OCI-LY7 (cell line): ENCODE results near the gene ZBTB3. TPM values are rescaled to one million over a fixed set of nuclear protein-coding genes. Genes with fewer than 3 reads are reported as not detected.
"Not testable (repeated sequence)": the region's sequence is repeated elsewhere in the genome, so short reads cannot be mapped to it uniquely, and the experiment has no call there.

Experiments used
- BruUV-seq: library from RNA; stranded (reverse); fragments of 400-500 nt; replicated peaks from 2 replicates; lab custom pipeline; 2021; lab: Mats Ljungman, UMichigan
- CTCF ChIA-PET: fragments of 300-600 bp; sonication (Branson Sonifier 250); formaldehyde crosslinking; loops from one replicate; lab custom pipeline; 2022; ENCODE audit warnings: antibody characterized with exemption; ENCODE audit not compliant: unreplicated experiment; lab: Charles Lee
- POLR2A ChIA-PET: fragments of 300-600 bp; sonication (Branson Sonifier 250); formaldehyde crosslinking; loops from one replicate; lab custom pipeline; 2022; ENCODE audit warnings: antibody characterized with exemption; lab: Charles Lee
- DNase-seq: peaks from one replicate; pipeline ENCODE4 v3.0.0-alpha.2; 2015; ENCODE audit warnings: low spot score
- H2AFZ ChIP-seq: fragments of 200-600 bp; sonication (generic), shearing (Covaris generic); 2 replicates; pipeline ENCODE4 v1.6.1; 2014; ENCODE audit warnings: mild to moderate bottlenecking, antibody characterized with exemption, low read length, moderate library complexity
- H3K27ac ChIP-seq: fragments of 200-600 bp; sonication (generic); 2 replicates; pipeline ENCODE4 v1.5.1; 2014; ENCODE audit warnings: mixed run types, low read depth, mild to moderate bottlenecking, moderate library complexity, low read length, inconsistent platforms; ENCODE audit not compliant: poor library complexity, severe bottlenecking
- H3K36me3 ChIP-seq: fragments of 200-600 bp; sonication (generic); 2 replicates; pipeline ENCODE4 v1.6.1; 2014; ENCODE audit warnings: mild to moderate bottlenecking, antibody characterized with exemption, low read length, moderate library complexity, mixed read lengths; ENCODE audit not compliant: insufficient read depth
- H3K4me1 ChIP-seq: fragments of 200-600 bp; sonication (generic); 2 replicates; pipeline ENCODE4 v1.5.1; 2014; ENCODE audit warnings: mild to moderate bottlenecking, low read length; ENCODE audit not compliant: insufficient read depth, poor library complexity, severe bottlenecking
- H3K4me2 ChIP-seq: fragments of 200-600 bp; sonication (generic); 2 replicates; pipeline ENCODE4 v1.6.1; 2014; ENCODE audit warnings: mild to moderate bottlenecking, low read length
- H3K4me3 ChIP-seq: fragments of 200-600 bp; sonication (generic); 2 replicates; pipeline ENCODE4 v1.5.1; 2014; ENCODE audit warnings: mild to moderate bottlenecking, low read depth, low read length; ENCODE audit not compliant: poor library complexity, severe bottlenecking
- H3K79me2 ChIP-seq: fragments of 200-600 bp; sonication (generic); 2 replicates; pipeline ENCODE4 v1.6.1; 2016; ENCODE audit warnings: low read depth, mild to moderate bottlenecking, low read length, moderate library complexity, mixed read lengths; ENCODE audit not compliant: insufficient read depth
- H3K9me2 ChIP-seq: fragments of 200-600 bp; sonication (generic); 2 replicates; pipeline ENCODE4 v1.6.1; 2016; ENCODE audit warnings: mild to moderate bottlenecking, low read length, mixed read lengths; ENCODE audit not compliant: insufficient read depth
- H3K9me3 ChIP-seq: fragments of 200-600 bp; sonication (generic); 2 replicates; pipeline ENCODE4 v1.6.1; 2014; ENCODE audit warnings: mild to moderate bottlenecking, mixed run types, low read length, mixed read lengths
- H4K20me1 ChIP-seq: fragments of 200-600 bp; sonication (generic); 2 replicates; pipeline ENCODE4 v1.6.1; 2014; ENCODE audit warnings: mild to moderate bottlenecking, antibody characterized with exemption, low read length, moderate library complexity, mixed read lengths; ENCODE audit not compliant: insufficient read depth
- CTCF ChIP-seq: fragments of 200-600 bp; sonication (generic); conservative IDR thresholded peaks from 2 replicates; pipeline ENCODE4 v1.5.1; 2014; ENCODE audit warnings: mild to moderate bottlenecking, antibody characterized with exemption, low read length, moderate library complexity, mixed read lengths
- EZH2phosphoT487 ChIP-seq: fragments of 200-600 bp; sonication (generic); IDR thresholded peaks from 2 replicates; pipeline ENCODE4 v1.6.1; 2018; ENCODE audit warnings: low read depth, borderline replicate concordance, mild to moderate bottlenecking, mixed run types, antibody characterized with exemption, low read length, moderate library complexity, mixed read lengths
- intact Hi-C: fragments of 100-400 bp; cut with micrococcal nuclease; formaldehyde crosslinking; loops from one replicate; pipeline ENCODE4 v1.10.0; 2022; ENCODE audit not compliant: unreplicated experiment
- total RNA-seq, 2 experiments: library from RNA; depleted of rRNA in 1 of 2; stranded (reverse); fragments of >200 nt in 1 of 2; shearing (Covaris generic) in 1 of 2; gene quantifications; 2 replicates each; pipeline ENCODE4 v1.2.3, GENCODE V29; 2014 to 2022

ZBTB3 gene
- total RNA-seq, 2 experiments from 2014 or later = 11.3 to 11.8 TPM

GRCh38 chr11:62705880-62706849, 47.8 kb downstream of the ZBTB3 start:
- H3K9me3 ChIP-seq = no peaks in the 10 kb centered on the region
- TF ChIP-seq CTCF = no peak
- no peak for TF ChIP-seq EZH2phosphoT487
- intact Hi-C loops = loop anchor here (2.0 kb wide), 1 partner anchor 21 kb away; the partner anchor contains the start of gene HNRNPUL2
- peak; percentile 94 for DNase-seq
- no peaks in the 10 kb centered on the region for H4K20me1 ChIP-seq
- peaks cover 44% of the 10 kb centered on the region for H3K4me1 ChIP-seq
- H3K27ac ChIP-seq = peak overlapping the region; percentile 19
- ChIA-PET CTCF (no interaction called here), POLR2A (interaction anchor here (0.7 to 1.6 kb wide), 5 partner anchors 10 to 136 kb away, joined by 3 to 5 read pairs (median 4); no protein-coding TSS in a partner anchor)
- H3K36me3 ChIP-seq = peaks cover 93% of the 10 kb centered on the region
- H3K4me3 ChIP-seq = peak overlapping the region; percentile 73
- peak overlapping the region; percentile 30; the same call in 1 of the 2 replicates for H2AFZ ChIP-seq
- no TSS peak for BruUV-seq
- H3K4me2 ChIP-seq = peak overlapping the region; percentile 94
- H3K9me2 ChIP-seq = no peaks in the 10 kb centered on the region
- no peaks in the 10 kb centered on the region for H3K79me2 ChIP-seq

GRCh38 chr11:62705413-62705812, 48.5 kb downstream of the ZBTB3 start:
- no peak for DNase-seq
- no peaks in the 10 kb centered on the region for H3K9me2 ChIP-seq
- ChIA-PET POLR2A (interaction anchor here (0.7 to 1.6 kb wide), 4 partner anchors 9 to 120 kb away, joined by 3 to 5 read pairs (median 4); no protein-coding TSS in a partner anchor), CTCF (interaction anchor here (1.2 kb wide), 1 partner anchor 16 kb away, joined by 3 read pairs; the partner anchor contains the start of gene LRRN4CL)
- H4K20me1 ChIP-seq = no peaks in the 10 kb centered on the region
- H3K79me2 ChIP-seq = no peaks in the 10 kb centered on the region
- peak overlapping the region; percentile 73 for H3K4me3 ChIP-seq
- H2AFZ ChIP-seq = no peak overlapping the region; the same call in 1 of the 2 replicates
- peaks cover 93% of the 10 kb centered on the region for H3K36me3 ChIP-seq
- peaks cover 44% of the 10 kb centered on the region for H3K4me1 ChIP-seq
- no TSS peak for BruUV-seq
- peak overlapping the region; percentile 94 for H3K4me2 ChIP-seq
- no peaks in the 10 kb centered on the region for H3K9me3 ChIP-seq
- peak overlapping the region; percentile 19 for H3K27ac ChIP-seq
- no peak for TF ChIP-seq EZH2phosphoT487
- TF ChIP-seq CTCF = no peak
- intact Hi-C loops = no loop called here

GRCh38 chr11:62703921-62704320, 50.0 kb downstream of the ZBTB3 start:
- DNase-seq, BruUV-seq, H3K27ac ChIP-seq, intact Hi-C loops, H3K9me3 ChIP-seq, H4K20me1 ChIP-seq, CTCF ChIA-PET, H2AFZ ChIP-seq, H3K4me3 ChIP-seq, H3K4me2 ChIP-seq, H3K9me2 ChIP-seq, H3K79me2 ChIP-seq: not testable (repeated sequence)
- H3K4me1 ChIP-seq = peaks cover 33% of the 10 kb centered on the region
- H3K36me3 ChIP-seq = peaks cover 90% of the 10 kb centered on the region
- POLR2A ChIA-PET = interaction anchor here (0.6 kb wide), 1 partner anchor 56 kb away, joined by 10 read pairs; no protein-coding TSS in a partner anchor
